Stimulated activated CD8-positive, alpha-beta memory T cell treated with anti-CD3 and anti-CD28 coated beads, Interleukin-4, amount 100 ng/mL, for 48 hours (primary cell): ENCODE measurements around the gene FRYL.
"Not testable (repeated sequence)": the region's sequence is repeated elsewhere in the genome, so short reads cannot be mapped to it uniquely, and the experiment has no call there.

Experiments
- DNase-seq: peaks from one replicate; pipeline ENCODE4 v3.0.0-alpha.2; 2020

Gene FRYL

DNA sequence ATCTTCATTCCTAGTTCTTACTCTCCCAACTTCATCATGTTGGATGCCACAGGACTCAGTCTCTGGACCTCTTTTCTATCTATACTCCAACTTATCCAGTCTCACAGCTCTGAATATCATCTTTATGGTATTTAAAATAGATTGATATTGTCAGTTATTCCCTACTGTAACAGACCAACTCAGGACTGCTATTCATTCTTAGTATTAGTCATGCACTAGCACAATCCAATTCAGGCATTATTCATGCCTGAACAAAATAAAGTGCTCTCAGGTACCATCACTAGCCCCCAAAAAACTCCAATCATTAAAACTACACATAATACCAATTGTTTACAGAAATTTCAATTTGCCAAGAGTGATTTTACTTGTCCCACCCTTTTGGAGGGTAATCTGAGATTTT lies 37.7 kb downstream of the FRYL start:
- no peak for DNase-seq

GRCh38 chr4:48739560-48740019 lies 40.5 kb downstream of the FRYL start:
- no peak for DNase-seq

- DNase-seq, result no peak
Measured at GRCh38 chr4:48738856-48739255, 41.2 kb downstream of the FRYL start.

GRCh38 chr4:48728906-48729496 lies 51.1 kb downstream of the FRYL start:
- DNase-seq, result peak; percentile 55

DNA sequence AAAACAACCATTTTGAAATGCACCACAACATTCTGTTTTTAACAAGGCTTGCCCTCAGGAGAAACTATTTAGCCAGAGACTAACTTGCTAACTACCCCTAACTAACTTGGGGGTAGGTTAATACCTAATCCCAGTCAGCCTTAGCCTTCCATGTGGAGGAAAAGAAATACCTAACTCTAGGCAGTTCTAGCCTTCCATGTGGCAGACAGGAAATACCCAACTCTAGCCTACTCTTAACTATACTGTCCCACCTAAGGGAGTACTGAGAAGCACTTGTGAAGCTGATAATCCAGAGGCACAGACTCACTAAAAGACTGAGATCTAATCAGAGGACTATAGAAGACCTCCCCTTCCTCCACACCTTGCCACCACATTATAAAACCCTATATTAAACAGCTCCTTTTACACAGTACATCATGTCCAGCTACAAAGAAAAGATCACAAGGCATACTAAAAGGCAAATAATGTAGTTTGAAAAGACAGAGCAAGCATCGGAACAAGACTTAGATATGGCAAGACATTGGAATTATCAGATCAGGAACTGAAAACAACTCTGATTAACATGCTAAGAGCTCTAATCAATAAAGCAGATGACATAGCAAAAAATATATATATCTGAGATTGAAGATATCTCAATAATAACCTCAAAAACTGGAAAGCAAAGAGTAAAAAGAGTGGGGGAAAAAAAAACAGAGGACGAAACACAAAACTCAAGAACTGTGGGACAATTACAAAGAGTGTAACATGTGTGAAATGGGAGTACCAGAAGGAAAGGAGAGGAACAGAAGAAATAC lies 52.2 kb downstream of the FRYL start:
- no peak for DNase-seq

GRCh38 chr4:48725414-48725813 lies 54.7 kb downstream of the FRYL start:
- no peak for DNase-seq

DNA sequence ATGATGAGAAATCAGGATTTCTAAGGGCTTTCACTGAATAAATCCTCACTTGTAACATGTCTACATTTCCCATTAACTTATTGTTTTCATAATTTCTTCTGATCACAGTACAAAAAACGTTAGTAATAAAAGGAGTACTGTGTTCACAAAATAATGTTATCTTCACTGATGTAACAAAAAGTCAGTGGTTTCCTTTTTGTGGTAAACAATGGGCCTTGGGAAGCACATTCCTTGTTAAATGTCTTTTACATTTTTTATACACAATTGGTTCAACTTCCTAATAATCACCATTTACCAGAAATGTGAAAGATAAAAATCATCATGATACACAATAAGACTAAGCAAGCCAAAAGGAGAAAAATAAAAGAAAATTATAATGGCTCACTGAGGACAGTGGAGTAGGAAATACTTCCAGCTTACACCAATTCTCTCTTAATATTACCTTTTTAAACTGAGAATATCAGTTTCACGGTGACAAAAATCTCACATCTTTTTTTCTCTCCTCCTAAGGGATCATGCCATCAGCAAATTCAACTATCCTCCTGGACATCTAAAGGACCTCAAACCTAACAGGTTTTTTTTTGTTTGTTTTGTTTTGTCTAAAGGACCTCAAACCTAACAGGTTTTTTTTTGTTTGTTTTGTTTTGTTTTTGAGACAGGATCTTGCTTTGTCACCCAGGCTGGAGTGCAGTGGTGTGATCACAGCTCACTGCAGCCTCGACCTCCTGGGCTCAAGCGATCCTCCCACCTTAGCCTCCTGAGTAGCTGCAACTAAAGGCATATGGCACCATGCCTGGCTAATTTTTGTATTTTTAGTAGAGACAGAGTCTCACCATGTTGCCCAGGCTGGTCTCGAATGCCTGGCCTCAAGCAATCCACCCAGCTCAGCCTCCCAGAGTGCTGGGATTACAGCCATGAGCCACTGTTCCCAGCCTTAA lies 57.3 kb downstream of the FRYL start:
- DNase-seq, result no peak

DNA sequence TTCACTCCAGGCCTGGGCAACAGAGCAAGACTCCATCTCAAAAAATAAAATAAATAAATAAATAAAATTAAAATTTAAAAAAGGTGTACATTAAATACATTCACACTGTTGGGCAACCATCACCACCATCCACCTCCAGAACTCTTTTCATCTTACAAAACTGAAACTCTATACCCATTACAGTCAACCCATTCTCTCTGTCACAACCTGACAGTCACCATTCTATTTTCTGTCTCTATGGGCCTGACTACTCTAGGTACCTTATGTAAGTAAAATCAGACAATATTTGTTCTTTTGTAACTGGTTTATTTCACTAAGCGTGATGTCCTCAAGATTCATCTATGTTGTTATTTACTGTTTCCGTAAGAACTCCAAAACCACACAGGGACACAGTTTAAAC lies 59.6 kb downstream of the FRYL start:
- DNase-seq, result no peak

DNA sequence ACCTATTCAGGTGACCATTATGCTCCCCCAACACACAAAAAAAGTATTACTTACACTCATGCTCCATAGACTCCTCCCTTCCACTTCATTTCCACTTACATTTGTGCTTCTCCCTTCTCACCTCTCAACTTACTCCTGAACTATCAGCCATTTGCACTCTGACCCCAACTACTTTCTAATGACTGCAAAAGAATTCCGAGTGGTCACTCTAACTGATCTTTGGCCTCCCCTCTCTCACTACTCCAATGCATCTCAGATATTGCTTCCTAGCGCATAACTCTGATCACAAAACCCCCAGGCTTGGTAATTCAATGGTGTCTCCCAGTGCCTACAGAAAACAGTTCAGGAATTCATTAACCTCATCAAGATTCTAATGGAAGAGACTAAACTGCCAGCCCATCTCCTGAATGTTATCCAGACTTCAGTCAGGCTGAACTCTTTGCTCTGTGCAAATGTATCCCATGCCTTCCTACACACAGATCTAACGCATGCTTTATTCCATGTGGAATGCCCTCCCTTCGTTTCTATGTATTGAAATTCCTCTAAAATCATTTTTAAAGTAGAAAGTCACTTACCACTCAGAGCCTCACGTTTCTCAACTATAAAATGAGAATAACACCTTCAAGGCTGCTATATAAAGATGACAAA lies 61.1 kb downstream of the FRYL start:
- no peak for DNase-seq

- not testable (repeated sequence) for DNase-seq
Measured at GRCh38 chr4:48716285-48716684, 63.8 kb downstream of the FRYL start.

- DNase-seq, result no peak
Measured at GRCh38 chr4:48710446-48711209, 69.5 kb downstream of the FRYL start.

DNA sequence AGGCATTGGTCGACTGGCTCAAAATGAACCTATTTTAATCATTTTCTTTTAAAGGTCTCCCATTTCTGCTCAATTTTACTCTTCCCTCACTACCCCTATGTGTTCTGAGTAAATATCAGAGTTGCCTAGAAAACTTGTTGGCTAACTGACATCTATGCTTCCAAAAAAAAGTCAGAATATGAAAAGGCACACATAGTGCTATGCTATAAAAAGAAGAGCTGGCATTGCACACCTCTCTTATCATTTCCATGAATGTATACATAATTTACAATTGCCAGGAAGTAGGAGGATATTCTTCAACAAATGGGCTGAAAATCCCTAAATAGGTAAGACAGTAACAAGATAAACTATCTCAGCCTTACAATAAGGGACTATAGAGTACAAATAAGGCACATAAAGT lies 70.2 kb downstream of the FRYL start:
- DNase-seq, result no peak

- no peak for DNase-seq
Measured at GRCh38 chr4:48708610-48709009, 71.5 kb downstream of the FRYL start.

- no peak for DNase-seq
Measured at GRCh38 chr4:48706736-48707135, 73.3 kb downstream of the FRYL start.

DNA sequence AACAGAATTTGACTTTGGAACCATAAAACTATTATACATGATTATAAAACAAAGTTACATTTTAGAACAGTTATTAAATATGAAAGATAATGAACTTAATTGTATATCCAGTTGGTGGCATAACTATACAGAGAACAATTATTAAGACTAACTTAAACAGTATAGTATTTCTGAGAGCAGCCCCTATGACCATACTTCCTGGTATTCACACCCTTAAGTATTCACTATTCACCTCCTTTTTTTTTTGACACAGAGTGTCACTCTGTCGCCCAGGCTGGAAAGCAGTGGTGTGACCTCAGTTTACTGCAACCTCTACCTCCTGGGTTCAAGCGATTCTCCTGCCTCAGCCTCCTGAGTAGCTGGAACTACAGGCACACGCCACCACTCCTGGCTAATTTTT lies 74.5 kb downstream of the FRYL start:
- DNase-seq, result no peak

- no peak for DNase-seq
Measured at GRCh38 chr4:48704091-48704802, 75.8 kb downstream of the FRYL start.

DNA sequence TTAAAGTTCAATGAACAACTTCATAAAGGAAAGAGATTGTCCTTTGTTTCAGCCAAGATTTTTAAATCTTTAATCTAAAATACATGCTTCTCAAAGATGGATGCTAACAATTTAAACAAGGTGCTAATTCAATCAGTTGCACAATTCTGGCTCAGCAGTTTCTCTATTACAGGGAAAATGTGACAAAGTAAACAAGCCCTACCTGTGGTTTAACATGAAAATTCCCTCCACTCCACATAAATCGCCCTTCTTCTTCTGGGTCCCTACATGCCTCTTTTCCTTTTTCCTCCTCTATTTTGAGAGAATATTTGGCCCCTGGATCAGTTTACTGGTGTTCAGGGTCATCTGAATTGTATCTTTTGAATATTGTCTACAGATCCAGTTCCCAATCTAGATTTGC lies 80.6 kb downstream of the FRYL start:
- DNase-seq, result no peak

GRCh38 chr4:48698029-48698971 lies 81.8 kb downstream of the FRYL start:
- no peak for DNase-seq

- not testable (repeated sequence) for DNase-seq
Measured at GRCh38 chr4:48697516-48697915, 82.6 kb downstream of the FRYL start.

DNA sequence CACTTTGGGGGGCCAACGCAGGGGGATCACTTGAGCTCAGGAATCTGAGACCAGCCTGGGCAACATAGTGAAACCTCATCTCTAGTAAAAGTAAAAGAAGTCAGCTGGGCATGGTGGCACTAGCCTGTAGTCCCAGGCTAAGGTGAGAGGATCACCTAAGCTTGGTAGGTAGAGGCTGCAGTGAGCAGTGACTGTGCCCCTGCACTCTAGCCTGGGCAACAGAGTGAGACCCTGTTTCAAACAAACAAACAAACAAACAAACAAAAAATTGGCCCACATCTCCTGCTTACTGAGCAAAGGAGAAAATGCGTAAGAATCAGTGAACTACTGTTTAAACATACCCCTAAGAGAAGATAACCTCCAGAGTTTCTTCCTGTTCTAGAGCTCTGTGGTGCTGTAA lies 85.3 kb downstream of the FRYL start:
- no peak for DNase-seq
